Measurements from ENCODE around the gene MGRN1.

- TF ChIP-seq CTCF (IDR thresholded peaks at IDR 0.05), result no peak
- no peak for TF ChIP-seq POLR2AphosphoS5 (IDR thresholded peaks at IDR 0.05)
- TF ChIP-seq EP300 (IDR thresholded peaks at IDR 0.05), result no peak
- no peak for TF ChIP-seq POLR2A (IDR thresholded peaks at IDR 0.05)
Measured at GRCh38 chr16:4593086-4593485, 31.5 kb upstream of the MGRN1 start.
